HepG2 (cell line): Measurements from ENCODE around the gene PUS3. TPM values are rescaled to one million over a fixed set of nuclear protein-coding genes. Genes with fewer than 3 reads are reported as not detected.

Experiments used
- ATAC-seq: fragments of 200-7000 bp; cut with Tn5 transposase; 3 replicates; pipeline ENCODE4 v1.9.1; 2020; ENCODE audit warnings: mild to moderate bottlenecking, moderate library complexity
- BruUV-seq: library from RNA; stranded (reverse); fragments of 400-500 nt; replicated peaks from 2 replicates; lab custom pipeline; 2021; lab: Mats Ljungman, UMichigan
- CTCF ChIA-PET: fragments of 300-600 bp; formaldehyde crosslinking; extraction: SDS; loops from one replicate; lab custom pipeline; 2021; ENCODE audit warnings: low total read pairs, inconsistent platforms, low intra/inter-chr PET ratio; lab: Yijun Ruan, JAX
- POLR2A ChIA-PET: fragments of 350-600 bp; sonication (Branson Sonifier 250); formaldehyde crosslinking; loops from one replicate; lab custom pipeline; 2020; ENCODE audit warnings: antibody characterized with exemption, inconsistent platforms; lab: Yijun Ruan, JAX
- DNase-seq: peaks from one replicate; pipeline ENCODE4 v3.0.0-alpha.2; 2015; ENCODE audit warnings: low spot score
- FAIRE-seq: peaks from 3 replicates; lab custom pipeline; 2011; peaks lifted over from hg19 to GRCh38; lab: Jason Lieb, UNC
- H2AFZ ChIP-seq: one replicate; pipeline ENCODE4 v1.6.1; 2011; ENCODE audit warnings: low read length, inconsistent platforms
- H3K27ac ChIP-seq: fragments of 300-600 bp; 3 replicates; pipeline ENCODE4 v1.8.0; 2011; ENCODE audit warnings: mixed run types, mild to moderate bottlenecking, mixed read lengths, low read length, inconsistent platforms; ENCODE audit not compliant: insufficient read depth; ENCODE audit errors: extremely low read length
- H3K27me3 ChIP-seq, 2 experiments: fragments of 200-600 bp in 1 of 2; 2 replicates in 1 of 2; 3 replicates in 1 of 2; pipeline versions ENCODE4 v1.6.0 to v1.8.0; 2011; ENCODE audit warnings: low read length in 2 of 2, mild to moderate bottlenecking in 2 of 2, moderate library complexity in 2 of 2, inconsistent platforms in 1 of 2; ENCODE audit not compliant: insufficient read depth in 2 of 2, control insufficient read depth in 1 of 2
- H3K36me3 ChIP-seq, 2 experiments: fragments of 200-600 bp in 1 of 2; replicated peaks in 1 of 2; 2 replicates in 1 of 2; 3 replicates in 1 of 2; pipeline versions ENCODE4 v1.5.1 to v1.8.0; 2011; ENCODE audit warnings: low read length in 2 of 2, inconsistent platforms in 1 of 2; ENCODE audit not compliant: insufficient read depth in 2 of 2, control insufficient read depth in 1 of 2
- H3K4me1 ChIP-seq: 2 replicates; pipeline ENCODE4 v1.5.1; 2012; ENCODE audit warnings: low read length, inconsistent platforms; ENCODE audit not compliant: insufficient read depth
- H3K4me2 ChIP-seq: 2 replicates; pipeline ENCODE4 v1.6.0; 2011; ENCODE audit warnings: low read depth, low read length, inconsistent platforms
- H3K4me3 ChIP-seq, 3 experiments: fragments of 200-600 bp in 1 of 3; sonication (generic), shearing (Covaris generic) in 1 of 3; replicated peaks in 1 of 3; 2 replicates each; pipeline ENCODE4 v1.5.1; 2011 to 2016; ENCODE audit warnings: low read length in 3 of 3, inconsistent platforms in 2 of 3, low read depth in 2 of 3, mild to moderate bottlenecking in 2 of 3, control low read depth in 1 of 3, mixed read lengths in 1 of 3; ENCODE audit not compliant: insufficient read depth in 1 of 3
- H3K79me2 ChIP-seq: one replicate; pipeline ENCODE4 v1.6.1; 2011; ENCODE audit warnings: low read length, inconsistent platforms; ENCODE audit not compliant: insufficient read depth
- H3K9ac ChIP-seq: 2 replicates; pipeline ENCODE4 v1.6.0; 2011; ENCODE audit warnings: mild to moderate bottlenecking, low read depth, low read length, inconsistent platforms; ENCODE audit not compliant: insufficient read depth
- H3K9me3 ChIP-seq: 2 replicates; pipeline ENCODE4 v1.5.1; 2012; ENCODE audit warnings: mild to moderate bottlenecking, low read length
- H4K20me1 ChIP-seq: 2 replicates; pipeline ENCODE4 v1.6.0; 2011; ENCODE audit warnings: inconsistent platforms, mild to moderate bottlenecking, low read length, moderate library complexity; ENCODE audit not compliant: insufficient read depth
- BATF2 ChIP-seq: sonication (generic); formaldehyde crosslinking; IDR thresholded peaks from 2 replicates; pipeline ENCODE4 v1.8.0; 2022; ENCODE audit warnings: mild to moderate bottlenecking, missing genetic modification reagents, moderate library complexity
- BRCA1 ChIP-seq: sonication (generic); formaldehyde crosslinking; IDR thresholded peaks from 2 replicates; pipeline ENCODE4 v1.4.0; 2020; ENCODE audit warnings: missing genetic modification reagents
- DBP ChIP-seq: sonication (generic); formaldehyde crosslinking; IDR thresholded peaks from 2 replicates; pipeline ENCODE4 v1.4.0; 2020; ENCODE audit warnings: missing genetic modification reagents; ENCODE audit errors: not compliant biosample characterization
- DNMT1 ChIP-seq: sonication (generic); formaldehyde crosslinking; IDR thresholded peaks from 2 replicates; pipeline ENCODE4 v1.5.1; 2020; ENCODE audit warnings: mild to moderate bottlenecking, missing genetic modification reagents
- ELF3 ChIP-seq: IDR thresholded peaks from 2 replicates; pipeline ENCODE4 v1.6.1; 2016; ENCODE audit warnings: missing genetic modification reagents, missing compliant biosample characterization
- FOSL2 ChIP-seq: sonication (generic); formaldehyde crosslinking; IDR thresholded peaks from 2 replicates; pipeline ENCODE4 v1.4.0; 2020; ENCODE audit warnings: missing genetic modification reagents
- FOXO1 ChIP-seq: sonication (generic); formaldehyde crosslinking; IDR thresholded peaks from 2 replicates; pipeline ENCODE4 v1.4.0; 2020; ENCODE audit warnings: missing genetic modification reagents
- HMG20A ChIP-seq: IDR thresholded peaks from 2 replicates; pipeline ENCODE4 v1.6.1; 2016; ENCODE audit warnings: borderline replicate concordance
- NR1H2 ChIP-seq: sonication (generic); formaldehyde crosslinking; IDR thresholded peaks from 2 replicates; pipeline ENCODE4 v1.8.1; 2022; ENCODE audit warnings: low read depth, missing genetic modification reagents, borderline replicate concordance
- PAF1 ChIP-seq: IDR thresholded peaks from 2 replicates; pipeline ENCODE4 v1.6.1; 2016; ENCODE audit warnings: missing genetic modification reagents, missing compliant biosample characterization
- PATZ1 ChIP-seq: sonication (generic); formaldehyde crosslinking; IDR thresholded peaks from 2 replicates; pipeline ENCODE4 v1.4.0; 2020; ENCODE audit warnings: missing genetic modification reagents
- SMAD1 ChIP-seq: sonication (generic); formaldehyde crosslinking; IDR thresholded peaks from 2 replicates; pipeline ENCODE4 v1.4.0; 2020; ENCODE audit warnings: missing genetic modification reagents, low read depth, mild to moderate bottlenecking, borderline replicate concordance
- TSC22D2 ChIP-seq: sonication (generic); formaldehyde crosslinking; IDR thresholded peaks from 2 replicates; pipeline ENCODE4 v1.5.1; 2020; ENCODE audit warnings: missing genetic modification reagents, mild to moderate bottlenecking, borderline replicate concordance
- XBP1 ChIP-seq: sonication (generic); formaldehyde crosslinking; IDR thresholded peaks from 2 replicates; pipeline ENCODE4 v1.5.0; 2020; ENCODE audit warnings: missing genetic modification reagents
- ZBTB34 ChIP-seq: sonication (generic); formaldehyde crosslinking; IDR thresholded peaks from 2 replicates; pipeline ENCODE4 v1.8.0; 2022; ENCODE audit warnings: mild to moderate bottlenecking, missing genetic modification reagents
- ZNF263 ChIP-seq: sonication (generic); formaldehyde crosslinking; IDR thresholded peaks from 2 replicates; pipeline ENCODE4 v1.4.0; 2020; ENCODE audit warnings: missing genetic modification reagents
- ZNF274 ChIP-seq: sonication (generic); formaldehyde crosslinking; IDR thresholded peaks from 2 replicates; pipeline ENCODE4 v1.5.1; 2020; ENCODE audit warnings: mild to moderate bottlenecking, missing genetic modification reagents
- ZNF30 ChIP-seq: sonication (generic); formaldehyde crosslinking; IDR thresholded peaks from 2 replicates; pipeline ENCODE4 v1.5.0; 2020; ENCODE audit warnings: mild to moderate bottlenecking, missing genetic modification reagents
- ZNF777 ChIP-seq: sonication (generic); formaldehyde crosslinking; IDR thresholded peaks from 2 replicates; pipeline ENCODE4 v1.4.0; 2020; ENCODE audit warnings: missing genetic modification reagents
- ZNF784 ChIP-seq: sonication (generic); formaldehyde crosslinking; IDR thresholded peaks from 2 replicates; pipeline ENCODE4 v1.5.1; 2020; ENCODE audit warnings: missing genetic modification reagents, mild to moderate bottlenecking, borderline replicate concordance
- WGBS: methylation state at CpG from one replicate; pipeline ENCODE4 v1.1.6; 2017; ENCODE audit warnings: low lambda C conversion rate; 5-methylcytosine and 5-hydroxymethylcytosine counted together
- in situ Hi-C: cut with HindIII; loops from 2 replicates; pipeline ENCODE4 v1.10.0; 2017; ENCODE audit warnings: low pct_unique_long_range_greater_than_20kb; ENCODE audit not compliant: extremely low pct_ligation_motif_present
- intact Hi-C: fragments of 100-400 bp; cut with micrococcal nuclease; formaldehyde crosslinking; loops from one replicate; pipeline ENCODE4 v1.10.0; 2022; ENCODE audit not compliant: unreplicated experiment
- polyA plus RNA-seq, 8 experiments: library from polyadenylated mRNA; depleted of rRNA in 3 of 8; stranded (reverse) in 7 of 8; unstranded in 1 of 8; fragments of >200 nt; fragmentation: Illumina TruSeq in 4 of 8; extraction: Trizol in 4 of 8; gene quantifications; 2 replicates each; pipeline versions ENCODE4 v1.2.1 to v1.2.3, GENCODE V29; 2011 to 2016; ENCODE audit warnings: low read depth in 4 of 8, missing spikeins in 1 of 8, mixed read lengths in 1 of 8; ENCODE audit not compliant: insufficient read depth in 1 of 8
- total RNA-seq, 5 experiments: library from RNA; depleted of rRNA; stranded (reverse); fragments of >200 nt; fragmentation: Illumina TruSeq; extraction: Trizol; gene quantifications; 2 replicates each; pipeline ENCODE4 v1.2.3, GENCODE V29; 2016; ENCODE audit warnings: low read depth in 1 of 5

Gene PUS3
- total and polyA plus RNA-seq, 2 of the 13 experiments (the other 11 are each of a cell fraction or from before 2014, with no cell fraction given), result 6.0 to 18.2 TPM

GRCh38 chr11:125923012-125923579, 20.1 kb upstream of the PUS3 start:
- Histone ChIP-seq H3K27ac (no peak overlapping the region), H3K79me2 (no peaks in the 10 kb centered on the region), H3K4me3 (no peak overlapping the region), H3K9ac (no peak overlapping the region), H3K4me2 (no peak overlapping the region), H4K20me1 (no peaks in the 10 kb centered on the region), H2AFZ (no peak overlapping the region), H3K36me3 (no peaks in the 10 kb centered on the region), H3K4me1 (peaks cover 67% of the 10 kb centered on the region), H3K9me3 (no peaks in the 10 kb centered on the region), H3K27me3 (no peaks in the 10 kb centered on the region)
- no TSS peak for BruUV-seq
- FAIRE-seq, result no peak
- intact Hi-C loops, result loop anchor here (1.0 kb wide), 2 partner anchors 138 to 271 kb away; no protein-coding TSS in a partner anchor
- POLR2A ChIA-PET, result interaction anchor here (1.0 kb wide), 1 partner anchor 264 kb away, joined by 3 read pairs; no protein-coding TSS in a partner anchor
- CTCF ChIA-PET, result interaction anchor here (0.7 to 2.2 kb wide), 4 partner anchors 139 to 387 kb away, joined by 3 to 24 read pairs (median 8); partner anchors contain the start of gene CDON
- ATAC-seq, result peak; percentile 57
- WGBS, result 6% methylated on average over 8 of the region's 8 CpGs
- in situ Hi-C loops, result loop anchor here (5.0 kb wide), 1 partner anchor 264 kb away; no protein-coding TSS in a partner anchor
- DNase-seq, result peak; percentile 77
- no peak for TF ChIP-seq BRCA1 (CRISPR knock-in tag)
- TF ChIP-seq DBP, result no peak
- no peak for TF ChIP-seq ZNF784 (CRISPR knock-in tag)
- TF ChIP-seq TSC22D2 (CRISPR knock-in tag), result no peak
- TF ChIP-seq ZNF263, result no peak
- TF ChIP-seq FOSL2, result no peak
- TF ChIP-seq PATZ1 (CRISPR knock-in tag), result peak; percentile 23; the same call in 1 of the 2 replicates
- TF ChIP-seq ZNF30, result no peak
- TF ChIP-seq BATF2, result no peak
- TF ChIP-seq PAF1 (CRISPR knock-in tag), result no peak
- no peak for TF ChIP-seq ZNF274 (CRISPR knock-in tag)
- TF ChIP-seq ZNF777, result no peak
- no peak for TF ChIP-seq DNMT1 (CRISPR knock-in tag)
- no peak for TF ChIP-seq ZBTB34 (CRISPR knock-in tag)
- TF ChIP-seq NR1H2, result no peak
- no peak for TF ChIP-seq HMG20A
- peak; percentile 33; the same call in 1 of the 2 replicates for TF ChIP-seq ELF3 (CRISPR knock-in tag)
- TF ChIP-seq XBP1, result no peak
- no peak for TF ChIP-seq FOXO1 (CRISPR knock-in tag)
- no peak for TF ChIP-seq SMAD1 (CRISPR knock-in tag)
